GM18873 (cell line): ENCODE measurements around the gene PERP.
"Not testable (repeated sequence)": the region's sequence is repeated elsewhere in the genome, so short reads cannot be mapped to it uniquely, and the experiment has no call there.

Experiments
- ATAC-seq: cut with Tn5 transposase; IDR thresholded peaks from one replicate; pipeline ENCODE4 v1.9.1; 2021; ENCODE audit warnings: mild to moderate bottlenecking, moderate library complexity, moderate number of reproducible peaks; ENCODE audit not compliant: unreplicated experiment, low FRiP score

PERP gene

DNA sequence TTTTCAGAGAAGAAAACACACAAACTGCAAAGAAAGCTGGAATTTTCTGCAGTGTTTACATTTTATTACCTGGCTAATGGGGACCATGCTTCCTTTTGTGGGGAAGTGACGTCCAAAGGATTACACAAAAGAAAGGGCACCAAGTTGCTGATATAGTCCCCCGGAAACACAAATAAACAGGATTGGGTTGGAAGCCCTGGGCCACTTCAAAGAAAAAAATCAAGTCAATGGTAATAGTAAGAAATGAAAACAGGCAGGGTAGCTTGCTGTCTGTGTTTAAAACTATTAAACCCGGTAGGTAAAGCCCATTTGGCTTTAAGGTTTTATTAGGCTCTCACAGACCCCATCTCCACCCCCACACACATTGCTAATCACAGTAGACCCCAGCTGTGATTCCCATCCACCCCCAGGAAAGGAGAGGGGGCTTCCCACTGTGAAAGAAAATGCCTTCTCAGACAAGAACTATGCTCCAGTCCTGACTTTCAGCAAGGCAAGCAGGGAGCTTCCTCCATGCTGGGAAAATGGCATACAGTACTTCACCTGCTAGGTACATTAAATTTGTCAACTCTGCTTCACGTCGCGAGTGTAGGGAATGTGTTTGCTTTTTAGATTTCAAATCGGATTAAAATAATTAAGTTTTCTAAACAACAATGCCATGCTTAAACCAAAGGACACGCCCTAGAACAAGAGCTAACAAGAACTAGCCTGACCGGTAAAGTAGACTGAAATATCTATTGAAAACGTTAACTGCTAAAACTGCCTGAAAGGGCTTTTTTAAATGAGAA is 1.1 kb downstream of the PERP start:
- ATAC-seq, result no peak

DNA sequence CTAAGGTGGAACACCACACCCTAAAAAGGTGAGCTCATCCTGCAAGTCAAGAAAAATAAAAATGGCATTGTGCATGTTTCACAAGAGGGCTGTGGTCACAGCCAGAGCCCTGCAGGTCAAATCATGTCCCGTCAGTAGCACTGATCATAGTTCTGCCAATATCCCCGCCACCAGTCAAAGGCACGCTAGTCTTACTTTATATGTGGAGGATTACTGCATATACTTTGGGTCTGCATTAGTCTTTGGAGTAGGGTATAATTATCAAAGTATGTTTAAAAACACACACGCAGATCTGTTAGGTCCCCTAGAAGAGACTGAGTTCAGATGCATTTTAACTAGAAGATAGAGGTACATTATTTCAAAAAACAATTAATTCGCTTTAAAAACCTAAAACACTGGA is 1.8 kb downstream of the PERP start:
- no peak for ATAC-seq

DNA sequence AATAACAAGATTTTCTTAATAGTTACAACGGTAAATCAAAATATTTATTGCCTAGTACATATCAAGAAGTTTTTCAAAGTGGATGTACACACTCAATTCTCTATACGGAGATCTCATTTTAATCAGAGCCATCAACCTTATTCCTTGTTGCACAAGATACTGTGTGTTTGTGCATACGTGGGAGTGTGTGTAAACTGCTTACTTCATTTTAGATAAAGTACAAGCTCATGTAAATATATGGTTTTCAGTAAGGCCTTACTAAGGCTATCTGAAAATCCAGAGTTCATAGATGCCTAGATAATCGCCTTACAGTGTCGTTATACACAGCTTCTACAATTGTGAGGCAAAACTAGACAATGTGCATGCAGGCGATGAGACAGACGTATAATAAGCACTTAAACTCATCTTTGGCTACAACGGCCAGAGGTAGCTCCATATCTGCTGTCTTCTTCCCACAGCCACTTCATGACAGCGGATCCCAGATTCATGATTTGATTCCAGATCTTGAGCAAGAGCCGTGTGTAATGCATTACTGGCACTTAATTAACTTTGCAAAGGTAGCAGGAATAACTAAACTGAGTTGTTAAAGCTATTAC is 2.5 kb downstream of the PERP start:
- no peak for ATAC-seq

DNA sequence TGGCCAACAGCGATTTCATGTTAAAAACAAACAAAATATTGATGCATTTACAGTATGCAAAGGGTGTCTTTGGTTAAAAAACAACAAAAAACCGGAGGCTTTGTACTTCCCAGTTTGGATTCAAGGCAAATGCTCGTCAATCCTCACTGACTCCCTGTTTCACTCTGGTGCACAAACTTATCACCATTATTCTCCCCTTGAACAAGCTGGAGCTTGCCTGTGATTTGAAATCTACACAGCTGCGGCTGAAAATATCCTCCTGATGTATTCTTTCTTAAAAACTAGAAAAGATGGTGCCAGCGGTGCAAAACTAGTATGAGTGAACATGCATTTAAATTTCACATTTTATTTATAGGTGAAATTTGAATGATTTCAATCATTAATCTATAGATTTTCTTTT is 3.3 kb downstream of the PERP start:
- ATAC-seq, result no peak

DNA sequence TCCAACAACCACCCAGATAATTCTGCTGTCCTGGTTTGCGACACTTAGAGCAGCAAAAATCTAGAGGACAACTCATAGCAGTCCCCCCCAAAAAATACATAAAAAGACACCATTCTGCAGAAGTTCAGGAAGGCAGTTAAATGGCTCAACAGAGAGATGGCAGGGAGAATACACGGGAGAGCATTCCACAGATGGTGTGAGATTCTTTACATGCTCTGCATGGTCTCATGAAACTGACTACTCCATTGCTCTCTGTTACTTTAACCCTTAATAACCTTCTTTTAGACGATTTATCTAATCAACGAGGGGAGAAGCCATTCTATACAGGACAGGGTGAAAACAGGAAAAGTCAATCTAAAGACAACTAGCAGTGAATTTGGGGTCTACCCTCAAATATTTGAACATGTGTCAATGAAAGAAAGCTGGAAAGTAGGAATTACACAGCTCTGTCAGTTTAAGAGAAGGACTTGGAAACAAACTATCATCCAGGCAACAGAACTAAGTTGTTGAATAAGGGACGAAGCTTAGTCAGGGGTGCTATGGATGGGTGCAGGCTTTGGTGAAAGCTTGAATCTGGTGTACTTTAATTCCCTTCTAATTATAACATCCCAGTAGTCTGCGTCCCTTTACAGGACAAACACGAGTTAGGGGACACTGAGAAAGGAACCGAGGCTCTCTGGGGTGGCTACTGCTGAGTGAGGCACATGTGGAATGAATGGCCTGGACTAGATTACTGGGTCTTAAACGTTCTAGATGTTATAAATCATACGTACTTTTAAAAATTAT is 5.1 kb downstream of the PERP start:
- no peak for ATAC-seq

DNA sequence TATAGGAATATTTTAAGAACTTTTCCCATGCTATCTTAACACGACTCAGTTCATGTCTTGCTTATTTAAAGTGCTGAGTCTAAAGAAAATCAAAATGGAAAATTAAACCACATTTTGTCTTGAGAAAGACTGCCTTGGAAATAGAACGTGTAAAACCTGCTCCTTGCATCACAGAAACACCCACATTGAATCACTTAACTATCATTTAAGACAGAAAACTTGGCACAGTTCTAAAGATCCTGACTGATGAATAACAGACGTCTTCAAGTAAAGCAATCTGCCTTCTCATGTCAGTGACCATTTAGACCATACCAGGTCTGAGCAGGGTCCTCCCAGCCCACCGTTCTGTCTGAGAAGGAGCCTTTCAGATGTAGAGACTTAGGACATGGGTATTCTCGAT is 7.4 kb downstream of the PERP start:
- ATAC-seq, result no peak

DNA sequence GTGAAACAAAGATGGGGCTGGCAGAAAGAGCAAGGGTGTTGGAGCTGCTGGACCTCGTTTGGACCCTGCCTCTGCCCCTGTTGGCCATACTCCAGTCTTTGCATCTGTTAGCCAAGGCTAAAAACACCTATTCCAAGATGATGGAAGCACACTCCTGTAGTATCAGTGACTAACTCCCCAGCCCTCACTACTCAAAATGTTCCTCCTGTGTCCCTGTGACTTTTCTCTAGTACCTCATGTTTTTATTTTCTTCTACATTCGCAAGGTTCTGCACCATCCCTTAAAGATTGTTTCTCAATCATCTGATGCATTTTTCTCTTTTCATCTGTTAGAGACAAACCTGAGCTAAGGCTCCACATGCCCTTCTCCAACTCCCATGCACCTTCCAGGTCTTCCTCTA is 8.9 kb downstream of the PERP start:
- no peak for ATAC-seq

DNA sequence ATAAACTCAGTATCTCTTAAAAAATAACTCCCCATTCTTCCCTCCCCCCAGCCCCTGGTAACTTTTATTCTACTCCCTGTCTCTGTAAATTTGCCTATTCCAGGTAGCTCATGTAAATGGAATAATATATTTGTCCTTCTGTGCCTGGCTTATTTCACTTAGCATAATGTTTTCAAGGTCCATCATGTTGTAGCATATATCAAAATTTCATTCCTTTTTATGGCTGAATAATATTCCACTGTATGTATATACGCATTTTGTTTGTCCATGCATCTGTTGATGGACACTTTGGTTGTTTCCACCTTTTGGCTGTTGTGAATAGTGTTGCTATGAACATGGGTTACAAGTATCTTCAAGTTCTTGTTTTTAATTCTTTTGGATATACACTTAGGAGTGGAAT is 13.0 kb downstream of the PERP start:
- ATAC-seq, result no peak

DNA sequence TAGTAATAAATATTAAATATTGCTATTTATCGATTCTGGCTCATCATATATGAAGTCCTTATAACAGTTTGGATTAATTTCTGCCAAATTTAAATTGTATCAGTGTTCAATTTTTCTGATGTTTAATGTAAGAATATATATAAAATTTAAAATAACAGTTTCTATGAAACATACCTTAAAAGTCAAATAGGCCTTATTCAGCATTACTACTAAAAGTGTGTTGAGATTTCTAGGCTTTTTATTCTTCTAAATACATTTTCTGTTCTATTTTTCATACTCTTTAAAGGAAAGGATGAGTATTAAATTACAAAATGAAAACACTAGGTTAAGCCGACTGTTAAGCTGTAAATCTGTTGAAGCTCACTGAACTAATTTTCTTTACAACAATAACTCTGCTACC is 13.6 kb downstream of the PERP start:
- ATAC-seq, result no peak

DNA sequence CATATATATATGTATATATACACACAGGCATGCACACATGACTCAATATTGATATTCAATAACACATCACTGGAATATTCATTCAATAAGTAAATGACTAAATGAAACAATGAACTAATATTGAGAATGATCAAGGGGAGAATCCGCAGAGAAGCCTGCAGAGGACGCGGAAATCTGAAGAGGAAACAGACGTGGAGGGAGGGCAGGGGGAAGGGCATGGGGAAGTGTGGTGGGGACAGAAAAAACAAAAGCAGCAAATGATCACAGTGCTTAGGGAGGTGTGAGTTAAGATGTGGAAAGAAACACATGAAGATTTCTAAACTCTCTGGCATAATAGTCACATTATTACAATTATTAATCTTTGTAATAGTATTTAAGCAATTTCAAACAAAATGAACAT is 14.5 kb downstream of the PERP start:
- ATAC-seq, result no peak

DNA sequence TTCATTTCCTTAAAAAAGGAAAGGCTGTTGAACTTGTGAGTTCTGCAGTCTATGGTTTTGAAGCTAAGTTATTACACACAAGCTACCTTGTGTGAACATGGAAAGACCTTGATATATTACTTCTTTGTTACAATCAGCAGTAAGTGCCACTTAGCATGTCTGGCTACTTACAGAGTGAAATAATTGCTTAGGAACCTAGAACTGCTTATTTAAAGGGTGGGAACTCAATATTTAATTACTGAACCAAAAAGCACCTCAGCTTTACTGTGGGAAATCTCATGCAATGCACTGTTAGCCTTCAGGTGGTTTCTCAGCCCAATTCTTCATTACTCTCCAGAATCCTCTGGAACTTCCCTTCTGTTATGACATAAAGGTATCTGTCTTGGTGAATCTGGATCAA is 17.9 kb downstream of the PERP start:
- no peak for ATAC-seq

DNA sequence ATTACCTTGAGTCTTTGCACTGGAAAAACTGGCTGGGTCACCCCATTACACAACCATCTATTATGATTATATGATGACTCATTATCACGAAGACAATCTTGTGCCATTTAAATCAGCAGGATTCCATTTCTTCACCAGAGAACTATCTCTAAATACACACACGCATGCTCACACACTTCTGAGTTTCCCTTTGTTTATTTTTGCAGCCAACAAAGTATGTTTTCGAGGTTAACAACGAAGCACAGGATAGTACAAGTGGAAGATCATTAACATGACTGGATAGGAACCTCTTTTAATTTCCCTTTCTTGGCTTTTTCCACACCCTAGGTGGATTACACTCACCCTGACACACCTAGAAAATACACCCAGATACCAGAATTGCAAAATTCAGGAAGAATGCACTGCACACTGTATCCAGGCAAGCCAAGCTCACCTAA is 18.9 kb downstream of the PERP start:
- ATAC-seq, result no peak

DNA sequence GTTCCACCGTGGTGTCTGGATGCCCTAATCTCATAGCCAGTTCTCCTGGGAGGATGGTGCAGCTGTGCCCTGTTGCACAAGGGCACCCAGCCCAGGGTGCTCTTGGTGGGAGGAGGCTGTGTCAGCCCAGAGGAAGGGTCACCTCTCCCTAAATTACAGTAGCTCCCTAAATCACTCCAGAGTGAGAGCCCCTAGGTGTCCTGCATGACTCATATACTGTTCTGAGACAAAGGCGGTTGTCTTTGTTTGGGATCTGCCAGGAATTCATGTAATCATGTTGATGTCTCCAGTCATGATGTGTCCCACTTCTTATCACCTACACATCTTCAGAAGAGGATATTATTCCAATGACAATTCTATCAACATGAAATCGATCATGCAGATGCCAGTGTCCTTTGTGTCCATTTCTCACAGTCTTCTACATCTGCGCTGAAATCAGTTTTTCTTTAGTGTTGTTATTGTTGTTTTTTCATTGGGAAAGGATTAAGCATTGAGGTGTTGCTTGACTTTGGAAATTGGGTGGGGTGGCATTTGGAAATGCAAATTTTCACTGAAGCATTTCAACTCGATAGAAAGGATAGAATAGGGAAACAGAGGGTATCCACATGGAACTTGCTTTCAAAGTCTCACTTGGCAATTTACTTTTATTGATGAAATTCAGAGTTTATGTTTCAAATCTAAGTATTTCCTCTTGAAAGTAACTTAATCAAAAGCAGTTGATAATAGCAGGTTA is 19.5 kb downstream of the PERP start:
- ATAC-seq, result no peak

DNA sequence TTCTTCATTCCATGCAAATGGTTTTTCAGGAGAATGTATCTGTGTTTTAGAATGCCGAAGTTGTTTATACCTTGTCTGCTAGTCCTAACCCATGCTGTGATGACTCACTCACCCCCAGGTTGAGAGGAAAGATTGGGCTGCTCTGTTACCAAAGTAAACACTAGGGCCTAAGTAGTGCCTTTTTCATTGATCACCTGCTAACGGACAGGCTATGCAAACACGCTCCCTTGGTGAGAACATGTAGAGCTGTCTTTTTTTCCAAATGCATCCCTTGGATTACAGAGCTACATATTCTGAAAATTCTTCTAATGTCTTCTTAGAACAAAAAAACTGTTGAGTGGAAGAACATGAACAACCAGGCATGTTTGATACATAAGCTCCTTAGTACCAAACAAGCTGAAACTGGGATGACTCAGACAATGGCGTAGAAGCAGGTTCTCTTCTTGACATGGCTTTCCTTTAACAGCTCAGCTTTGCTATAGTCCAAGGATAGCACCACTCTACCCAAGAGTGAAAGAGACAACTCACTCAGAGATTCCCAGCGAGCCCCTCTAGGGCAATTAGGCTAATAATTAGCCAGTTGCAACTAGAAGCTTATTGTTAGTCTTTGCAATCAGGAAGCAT is 20.5 kb downstream of the PERP start:
- ATAC-seq, result no peak

DNA sequence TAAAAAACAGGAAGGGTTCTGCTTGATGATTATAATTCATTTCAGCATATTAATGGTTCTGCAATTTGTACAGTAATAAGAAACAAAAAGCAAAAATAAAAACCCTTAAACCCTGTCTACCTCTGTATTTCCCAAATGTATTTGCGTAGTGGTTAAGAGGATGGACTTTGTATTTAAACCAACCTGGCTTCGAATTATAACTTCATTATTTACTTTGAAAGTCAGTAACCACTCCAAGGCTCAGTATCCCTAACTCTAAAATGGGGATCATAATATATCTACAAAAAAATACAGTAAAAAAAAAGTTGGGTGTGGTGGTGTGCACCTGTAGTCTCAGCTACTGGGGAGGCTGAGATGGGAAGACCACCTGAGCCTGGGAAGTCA is 21.4 kb downstream of the PERP start:
- no peak for ATAC-seq

DNA sequence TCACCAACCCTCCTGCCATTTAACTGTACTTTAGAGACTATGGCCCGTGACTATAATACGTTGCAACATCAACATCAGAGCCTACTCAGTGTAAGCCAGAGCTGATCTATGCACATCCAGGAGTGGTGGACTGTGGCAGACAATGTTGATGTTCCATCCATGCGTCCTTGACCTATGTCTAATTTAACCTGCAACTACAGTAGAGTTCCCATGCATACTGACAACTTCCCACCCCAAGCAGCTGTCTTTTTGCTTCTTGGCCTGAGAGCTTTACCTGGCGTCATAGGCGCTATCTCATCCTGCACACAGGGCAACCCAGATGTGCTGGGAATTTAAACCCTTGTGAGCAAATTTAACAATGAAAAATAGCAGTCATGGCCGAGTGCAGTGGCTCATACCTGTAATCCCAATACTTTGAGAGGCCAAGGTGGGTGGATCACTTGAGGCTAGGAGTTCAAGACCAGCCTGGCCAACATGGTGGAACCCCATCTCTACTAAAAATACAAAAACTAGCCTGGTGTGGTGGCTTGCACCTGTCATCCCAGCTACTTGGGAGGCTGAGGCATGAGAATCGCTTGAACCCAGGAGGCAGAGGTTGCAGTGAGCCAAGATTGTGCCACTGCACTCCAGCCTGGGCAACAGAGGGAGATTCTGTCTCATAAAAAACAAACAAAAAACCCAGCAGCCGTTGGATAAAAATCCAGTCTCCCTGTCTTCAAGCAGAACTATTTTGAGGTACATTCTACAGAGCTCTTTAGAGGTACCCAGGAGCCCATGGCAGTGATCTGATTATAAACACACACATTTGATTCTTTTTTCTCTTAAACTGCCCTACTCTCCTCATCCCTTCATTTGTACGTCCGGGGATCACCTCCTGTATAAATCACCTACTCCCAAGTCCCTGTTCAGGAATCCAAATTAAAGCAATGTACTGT is 22.0 kb downstream of the PERP start:
- no peak for ATAC-seq

DNA sequence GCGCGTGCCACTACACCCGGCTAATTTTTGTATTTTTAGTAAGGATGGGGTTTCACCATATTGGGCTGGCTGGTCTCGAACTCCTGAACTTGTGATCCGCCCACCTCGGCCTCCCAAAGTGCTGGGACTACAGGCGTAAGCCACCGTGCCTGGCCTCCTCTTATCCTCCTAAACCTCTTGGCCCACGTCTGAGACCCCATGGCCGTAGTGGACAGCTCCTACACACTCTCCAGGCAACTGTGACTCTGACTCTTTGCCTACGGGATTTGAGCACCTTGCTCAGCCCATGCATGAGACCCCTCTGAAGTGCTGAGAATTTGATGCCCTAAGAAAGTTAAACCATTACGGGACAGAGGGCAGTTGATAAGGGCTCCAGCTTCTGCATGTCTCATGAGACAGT is 25.0 kb downstream of the PERP start:
- no peak for ATAC-seq

DNA sequence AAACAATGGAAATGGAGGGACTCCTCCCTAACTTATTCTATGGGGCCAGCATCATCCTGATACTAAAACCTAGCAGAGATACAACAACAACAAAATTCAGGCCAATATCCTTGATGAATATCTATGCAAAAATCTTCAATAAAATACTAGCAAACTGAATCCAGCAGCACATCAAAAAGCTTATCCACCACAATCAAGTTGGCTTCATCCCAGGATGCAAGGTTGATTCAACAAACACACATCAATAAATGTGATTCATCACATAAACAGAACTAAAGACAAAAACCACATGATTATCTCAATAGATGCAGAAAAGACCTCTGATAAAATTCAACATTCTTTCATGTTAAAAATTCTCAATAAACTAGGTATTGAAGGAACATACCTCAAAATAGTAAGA is 27.7 kb downstream of the PERP start:
- not testable (repeated sequence) for ATAC-seq

DNA sequence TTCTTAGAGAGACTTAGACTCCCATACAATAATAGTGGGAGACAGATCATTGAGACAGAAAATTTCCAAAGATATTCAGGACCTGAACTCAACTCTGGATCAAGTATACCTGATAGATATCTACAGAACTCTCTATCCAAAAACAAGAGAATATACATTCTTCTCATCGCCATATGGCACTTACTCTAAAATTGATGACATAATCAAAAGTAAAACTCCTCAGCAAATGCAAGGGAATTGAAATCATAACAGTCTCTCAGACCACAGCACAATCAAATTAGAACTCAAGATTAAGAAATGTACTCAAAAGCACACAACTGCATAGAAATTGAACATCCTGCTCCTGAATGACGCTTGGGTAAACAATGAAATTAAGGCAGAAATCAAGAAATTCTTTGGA is 28.7 kb downstream of the PERP start:
- no peak for ATAC-seq
